Measurements from ENCODE around the gene RNF11. TPM values are rescaled to one million over a fixed set of nuclear protein-coding genes. Genes with fewer than 3 reads are reported as not detected.
"Not testable (repeated sequence)": the region's sequence is repeated elsewhere in the genome, so short reads cannot be mapped to it uniquely, and the experiment has no call there.

RNF11 gene
- total RNA-seq, 1 donor from 2014 or later: 120 TPM

- no peak for ATAC-seq
- no peak for DNase-seq (ENCODE audit: missing footprints)
- intact Hi-C loops (cut with DNase I): no loop called here
These were observed 13.4 kb downstream of the RNF11 start for GRCh38 chr1:51249445-51249844.

GRCh38 chr1:51250729-51251128, 14.7 kb downstream of the RNF11 start:
- intact Hi-C loops (cut with DNase I); ATAC-seq; DNase-seq (ENCODE audit: missing footprints): not testable (repeated sequence)

DNA sequence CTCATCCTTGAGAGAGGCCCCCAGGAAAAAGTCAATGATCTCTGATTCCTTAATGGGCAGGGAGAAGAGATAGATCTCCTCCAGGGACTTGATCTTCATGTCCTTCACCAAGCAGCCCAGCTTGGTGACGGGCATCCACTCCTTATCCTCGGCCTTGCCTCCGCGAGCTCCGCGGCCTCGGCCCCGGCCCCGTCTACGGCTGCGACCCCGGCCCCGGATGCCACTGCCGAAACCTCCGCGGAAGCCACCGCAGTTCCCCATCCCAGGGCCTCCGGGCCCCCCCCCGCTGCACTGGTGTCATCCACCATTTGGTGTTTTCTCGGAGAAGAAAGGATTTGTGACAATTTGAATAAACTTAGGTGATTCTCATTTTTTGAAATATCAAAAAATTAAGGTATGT, 15.1 kb downstream of the RNF11 start:
- not testable (repeated sequence) for DNase-seq (ENCODE audit: missing footprints); ATAC-seq

DNA sequence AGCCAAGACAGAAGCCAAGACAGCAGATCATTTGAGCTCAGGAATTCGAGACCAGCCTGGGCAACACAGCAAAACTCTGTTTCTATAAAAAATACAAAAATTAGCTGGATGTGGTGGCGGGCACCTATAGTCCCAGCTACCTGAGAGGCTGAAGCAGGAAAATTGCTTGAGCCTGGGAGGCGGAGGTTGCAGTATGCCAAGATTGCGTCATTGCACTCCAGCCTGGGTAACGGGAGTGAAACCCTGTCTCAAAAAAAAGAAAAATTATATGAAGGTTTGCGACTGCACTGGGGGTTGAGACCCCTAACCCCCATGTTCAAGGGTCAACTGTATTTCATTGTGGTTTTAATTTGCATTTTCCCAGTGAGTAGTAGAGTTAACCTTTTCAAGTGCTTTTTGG, 16.3 kb downstream of the RNF11 start:
- intact Hi-C loops (cut with DNase I): no loop called here
- ATAC-seq (no peak), DNase-seq (ENCODE audit: missing footprints) (no peak)

More for the DNA sequence above, 15.1 kb downstream of the RNF11 start:
- intact Hi-C loops (cut with DNase I): not testable (repeated sequence)

DNA sequence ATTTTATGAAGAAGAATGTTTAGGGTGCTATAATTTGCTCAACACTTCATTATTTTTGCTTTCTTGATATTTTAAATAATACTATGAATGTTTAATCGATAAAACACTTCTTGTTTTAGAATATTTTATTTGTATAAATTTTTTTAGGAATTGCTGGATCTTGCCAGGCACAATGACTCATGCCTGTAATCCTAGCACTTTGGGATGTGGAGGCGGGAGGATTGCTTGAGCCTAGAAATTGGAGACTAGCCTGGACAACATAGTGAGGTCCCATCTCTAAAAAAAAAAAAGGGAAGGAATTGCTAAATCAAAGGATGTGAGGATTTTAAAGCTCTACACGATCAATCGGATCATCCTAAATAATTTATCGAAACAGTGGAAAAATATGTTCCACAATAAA, 17.6 kb downstream of the RNF11 start:
- intact Hi-C loops (cut with DNase I): no loop called here
- no peak for DNase-seq (ENCODE audit: missing footprints)
- ATAC-seq: no peak

GRCh38 chr1:51255331-51255730, 19.3 kb downstream of the RNF11 start:
- intact Hi-C loops (cut with DNase I): no loop called here
- no peak for ATAC-seq
- no peak for DNase-seq (ENCODE audit: missing footprints)

DNA sequence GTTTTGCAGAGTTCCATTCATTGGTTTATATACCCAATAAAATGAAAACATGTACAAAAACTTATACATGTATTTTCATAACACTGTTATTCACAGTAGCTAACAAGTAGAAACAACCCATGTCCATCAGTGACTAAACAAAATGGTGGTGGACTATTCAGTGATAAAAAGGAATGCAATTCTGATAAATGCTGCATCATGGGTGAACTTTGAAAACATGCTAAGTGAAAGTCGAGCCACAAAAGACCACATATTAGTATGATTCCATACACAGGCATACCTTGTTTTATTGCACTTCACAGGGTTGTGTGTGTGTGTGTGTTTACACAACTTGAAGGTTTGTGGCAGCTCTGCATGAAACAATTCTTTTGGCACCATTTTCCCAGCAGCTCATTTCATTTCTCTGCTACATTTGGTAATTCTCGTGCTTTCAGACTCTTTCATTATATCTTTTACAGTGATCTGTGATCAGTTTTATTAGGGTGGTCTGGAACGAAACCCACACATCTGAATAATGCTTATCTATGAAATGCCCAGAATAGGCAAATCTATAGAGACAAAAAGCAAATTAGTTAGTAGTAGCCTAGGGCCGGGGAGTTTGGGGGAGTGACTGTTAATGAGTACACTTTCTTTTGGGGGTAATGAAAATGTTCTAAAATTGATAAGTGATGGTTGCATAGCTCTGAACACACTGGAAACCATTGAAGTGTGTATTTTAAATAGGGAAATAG, 27.2 kb downstream of the RNF11 start:
- DNase-seq (ENCODE audit: missing footprints) (no peak), ATAC-seq (no peak)
- intact Hi-C loops (cut with DNase I): no loop called here

DNA sequence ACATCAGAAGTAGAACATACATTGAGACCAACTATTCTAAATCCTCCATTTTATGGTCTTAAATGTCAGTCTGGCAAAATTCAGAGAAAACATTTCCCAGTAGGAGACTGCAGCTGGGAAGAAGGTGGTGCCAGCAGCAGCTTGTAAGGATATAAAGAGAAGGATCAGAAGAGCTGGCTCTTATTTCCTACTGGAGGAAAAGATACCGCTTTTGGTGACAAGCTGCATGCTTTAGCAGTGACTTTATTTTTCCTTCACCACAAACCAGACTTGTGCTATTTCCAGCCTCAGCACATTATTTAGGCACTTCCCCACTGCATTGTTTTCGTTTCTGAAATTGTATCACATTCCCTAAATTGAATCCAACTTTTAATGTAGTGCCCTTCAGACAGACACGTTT, 28.4 kb downstream of the RNF11 start:
- ATAC-seq (peak; percentile 65), DNase-seq (ENCODE audit: missing footprints) (no peak)
- intact Hi-C loops (cut with DNase I): no loop called here

DNA sequence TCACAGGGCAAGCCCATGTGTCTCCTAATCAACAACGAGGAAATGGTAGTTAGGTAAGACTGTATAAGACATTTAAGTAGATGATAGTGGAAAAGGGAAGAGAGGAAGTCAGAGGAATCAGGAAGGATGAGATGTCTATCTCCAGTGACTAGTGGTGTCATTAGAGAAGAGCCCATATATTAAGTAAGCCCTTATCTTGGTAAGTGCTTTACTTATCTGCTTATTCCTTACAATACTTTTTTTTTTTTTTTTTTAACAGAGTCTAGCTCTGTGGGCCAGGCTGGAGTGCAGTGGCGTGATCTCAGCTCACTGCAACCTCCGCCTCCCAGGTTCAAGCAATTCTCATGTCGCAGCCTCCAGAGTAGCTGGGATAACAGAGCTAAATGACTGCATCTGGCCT, 29.5 kb downstream of the RNF11 start:
- intact Hi-C loops (cut with DNase I): no loop called here
- DNase-seq (ENCODE audit: missing footprints) (no peak), ATAC-seq (no peak)

DNA sequence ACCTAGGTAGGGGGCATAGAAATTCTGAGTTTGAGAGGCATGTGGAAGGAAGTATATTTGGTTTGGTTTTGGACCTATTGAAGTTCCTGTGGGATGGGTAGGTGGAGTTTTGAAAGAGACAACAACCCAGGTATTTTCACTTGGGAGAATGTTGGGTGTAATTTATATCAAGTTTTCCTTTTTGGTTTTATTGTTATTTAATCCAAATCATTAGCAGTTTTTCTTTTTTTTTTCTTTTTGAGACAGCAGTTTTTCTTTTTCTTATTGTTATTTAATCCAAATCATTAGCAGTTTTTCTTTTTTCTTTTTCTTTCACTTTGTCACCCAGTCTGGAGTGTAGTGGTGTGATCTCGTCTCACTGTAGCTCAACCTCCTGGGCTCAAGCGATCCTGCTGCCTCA, 30.1 kb downstream of the RNF11 start:
- intact Hi-C loops (cut with DNase I): no loop called here
- ATAC-seq: no peak
- no peak for DNase-seq (ENCODE audit: missing footprints)

GRCh38 chr1:51266791-51267190, 30.7 kb downstream of the RNF11 start:
- ATAC-seq (no peak), DNase-seq (ENCODE audit: missing footprints) (no peak)
- intact Hi-C loops (cut with DNase I): no loop called here

GRCh38 chr1:51268634-51269033, 32.6 kb downstream of the RNF11 start:
- intact Hi-C loops (cut with DNase I): no loop called here
- ATAC-seq (no peak), DNase-seq (ENCODE audit: missing footprints) (no peak)

DNA sequence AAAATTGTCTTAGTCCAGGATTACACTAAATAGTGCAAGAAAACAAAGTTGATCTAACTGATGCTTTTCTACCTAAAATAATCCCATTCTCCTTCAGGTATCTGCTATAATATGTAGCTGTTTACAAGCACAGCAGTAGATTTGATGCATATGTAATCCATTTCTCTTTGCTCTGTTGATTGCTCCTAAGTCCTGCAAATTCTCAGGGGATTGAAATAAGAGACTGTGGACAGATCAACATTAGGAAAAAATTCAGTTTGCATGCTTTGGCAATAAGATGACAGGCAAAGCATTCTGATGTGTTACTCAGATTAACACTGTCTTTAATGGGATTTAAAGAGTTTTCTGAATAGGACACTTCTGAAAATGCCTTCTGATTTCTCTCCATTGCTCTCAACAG, 34.7 kb downstream of the RNF11 start:
- DNase-seq (ENCODE audit: missing footprints) (no peak), ATAC-seq (no peak)
- intact Hi-C loops (cut with DNase I): loop anchor here (5.0 kb wide), 1 partner anchor 33 kb away; the partner anchor contains the start of gene RNF11

DNA sequence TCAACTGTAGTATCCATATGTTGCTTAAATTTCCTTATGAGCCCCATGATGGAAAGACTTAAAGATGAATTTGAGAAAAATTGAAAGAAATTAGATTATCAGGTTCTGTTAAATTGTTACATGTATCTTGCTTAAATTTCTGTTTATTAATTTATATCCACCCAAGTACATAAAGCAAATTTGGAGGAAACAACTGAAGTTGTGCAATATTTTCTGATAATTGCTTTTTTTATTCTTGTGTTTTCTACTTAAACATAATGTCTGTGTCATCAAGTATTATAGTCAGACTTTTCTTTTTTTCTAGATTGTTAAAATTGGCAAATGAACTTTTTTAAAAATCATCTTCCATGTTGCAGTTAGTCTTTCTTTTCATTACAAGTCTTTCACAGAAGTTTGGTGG, 36.8 kb downstream of the RNF11 start:
- ATAC-seq: no peak
- DNase-seq (ENCODE audit: missing footprints): no peak
- intact Hi-C loops (cut with DNase I): loop anchor here (5.0 kb wide), 1 partner anchor 36 kb away; the partner anchor contains the start of gene RNF11

DNA sequence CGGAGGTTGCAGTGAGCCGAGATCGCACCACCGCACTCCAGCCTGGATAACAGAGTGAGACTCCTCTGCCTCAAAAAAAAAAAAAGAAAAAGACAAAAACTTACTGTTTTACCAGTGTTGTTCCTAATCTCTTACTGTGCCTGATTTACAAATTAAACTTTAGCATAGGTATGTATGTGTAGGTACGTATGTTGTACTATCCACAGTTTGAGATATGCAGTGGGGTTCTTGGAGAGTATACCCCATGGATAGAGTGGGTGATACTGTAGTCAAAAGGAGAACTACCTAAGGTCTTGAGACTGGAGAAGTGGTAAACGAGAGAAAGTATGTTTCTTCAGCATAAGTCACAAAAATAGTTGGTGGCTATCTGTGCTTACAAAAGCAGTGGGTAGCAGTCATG, 38.6 kb downstream of the RNF11 start:
- ATAC-seq (no peak), DNase-seq (ENCODE audit: missing footprints) (no peak)
- intact Hi-C loops (cut with DNase I): loop anchor here (5.0 kb wide), 1 partner anchor 37 kb away; the partner anchor contains the start of gene RNF11

- intact Hi-C loops (cut with DNase I): no loop called here
- DNase-seq (ENCODE audit: missing footprints): no peak
These were observed 40.2 kb downstream of the RNF11 start for GRCh38 chr1:51276286-51276685.

DNA sequence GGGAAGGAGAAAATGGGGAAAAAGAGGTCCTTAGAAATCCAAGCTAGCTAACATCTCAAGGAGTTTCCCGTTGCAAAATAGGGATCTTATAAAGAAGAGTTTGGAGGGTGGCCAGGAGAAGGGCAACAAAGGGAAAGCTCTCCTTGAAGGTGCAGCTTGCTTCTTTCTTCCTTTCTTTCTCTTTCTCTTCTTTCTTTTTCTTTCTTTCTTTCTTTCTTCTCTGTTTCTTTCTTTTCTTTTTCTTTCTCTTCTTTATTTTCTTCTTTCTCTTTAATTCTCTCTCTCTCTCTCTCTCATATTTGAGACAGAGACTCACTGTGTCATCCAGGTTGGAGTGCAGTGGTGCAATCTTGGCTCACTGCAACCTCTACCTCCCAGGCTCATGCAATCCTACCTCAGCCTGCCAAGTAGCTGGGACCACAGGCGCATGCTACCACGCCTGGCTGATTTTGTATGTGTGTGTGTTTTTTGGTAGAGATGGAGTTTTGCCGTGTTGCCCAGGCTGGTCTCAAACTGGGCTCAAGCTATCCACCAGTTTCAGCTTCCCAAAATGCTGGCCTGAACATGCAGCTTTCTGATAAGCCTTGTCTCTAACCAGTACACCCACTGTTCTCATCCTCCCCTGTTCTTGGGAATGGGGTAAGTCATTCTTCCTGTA, 44.4 kb downstream of the RNF11 start:
- intact Hi-C loops (cut with DNase I): loop anchor here (10.0 kb wide), 1 partner anchor 86 kb away; no protein-coding TSS in a partner anchor

More at GRCh38 chr1:51276286-51276685, 40.2 kb downstream of the RNF11 start:
- ATAC-seq: no peak

GRCh38 chr1:51281807-51282206, 45.7 kb downstream of the RNF11 start:
- ATAC-seq (no peak), DNase-seq (ENCODE audit: missing footprints) (no peak)
- intact Hi-C loops (cut with DNase I): loop anchor here (10.0 kb wide), 1 partner anchor 87 kb away; no protein-coding TSS in a partner anchor

More for the DNA sequence above, 44.4 kb downstream of the RNF11 start:
- DNase-seq (ENCODE audit: missing footprints) (no peak), ATAC-seq (no peak)

GRCh38 chr1:51282605-51283004, 46.5 kb downstream of the RNF11 start:
- DNase-seq (ENCODE audit: missing footprints) (no peak), ATAC-seq (no peak)
- intact Hi-C loops (cut with DNase I): loop anchor here (10.0 kb wide), 1 partner anchor 88 kb away; no protein-coding TSS in a partner anchor

GRCh38 chr1:51283979-51284378, 47.9 kb downstream of the RNF11 start:
- DNase-seq (ENCODE audit: missing footprints): no peak
- intact Hi-C loops (cut with DNase I): loop anchor here (10.0 kb wide), 1 partner anchor 89 kb away; no protein-coding TSS in a partner anchor
- ATAC-seq: no peak
